ENCODE measurements around the gene PTGR1.
"Not testable (repeated sequence)": the region's sequence is repeated elsewhere in the genome, so short reads cannot be mapped to it uniquely, and the experiment has no call there.

DNA sequence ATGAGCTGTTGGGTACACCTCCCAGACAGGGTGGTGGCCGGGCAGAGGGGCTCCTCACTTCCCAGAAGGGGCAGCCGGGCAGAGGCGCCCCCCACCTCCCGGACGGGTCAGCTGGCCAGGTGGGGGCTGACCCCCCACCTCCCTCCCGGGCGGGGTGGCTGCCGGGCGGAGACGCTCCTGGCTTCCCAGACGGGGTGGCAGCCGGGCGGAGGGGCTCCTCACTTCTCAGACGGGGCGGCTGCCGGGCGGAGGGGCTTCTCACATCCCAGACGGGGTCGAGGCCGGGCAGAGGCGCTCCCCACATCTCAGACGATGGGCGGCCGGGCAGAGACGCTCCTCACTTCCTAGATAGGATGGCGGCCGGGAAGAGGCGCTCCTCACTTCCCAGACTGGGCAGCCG is 17.9 kb upstream of the PTGR1 start:
- not testable (repeated sequence) for TF ChIP-seq POLR2AphosphoS5 (IDR thresholded peaks at IDR 0.05; ENCODE audit: borderline replicate concordance, low read depth, low read length); EZH2 (IDR thresholded peaks at IDR 0.05); FOXP2 (optimal IDR thresholded peaks at IDR 0.05; ENCODE audit: control extremely low read depth, extremely low read length, insufficient read depth)

Measured in SK-N-MC (cell line).